ENCODE data around the gene CNKSR3.

The CNKSR3 gene

GRCh38 chr6:154453329-154453728 lies 57.2 kb downstream of the CNKSR3 start:
- DNase-seq (ENCODE audit: low spot score): no peak

- no peak for DNase-seq (ENCODE audit: low spot score)
These were observed 60.0 kb downstream of the CNKSR3 start for GRCh38 chr6:154450498-154450897.

DNA sequence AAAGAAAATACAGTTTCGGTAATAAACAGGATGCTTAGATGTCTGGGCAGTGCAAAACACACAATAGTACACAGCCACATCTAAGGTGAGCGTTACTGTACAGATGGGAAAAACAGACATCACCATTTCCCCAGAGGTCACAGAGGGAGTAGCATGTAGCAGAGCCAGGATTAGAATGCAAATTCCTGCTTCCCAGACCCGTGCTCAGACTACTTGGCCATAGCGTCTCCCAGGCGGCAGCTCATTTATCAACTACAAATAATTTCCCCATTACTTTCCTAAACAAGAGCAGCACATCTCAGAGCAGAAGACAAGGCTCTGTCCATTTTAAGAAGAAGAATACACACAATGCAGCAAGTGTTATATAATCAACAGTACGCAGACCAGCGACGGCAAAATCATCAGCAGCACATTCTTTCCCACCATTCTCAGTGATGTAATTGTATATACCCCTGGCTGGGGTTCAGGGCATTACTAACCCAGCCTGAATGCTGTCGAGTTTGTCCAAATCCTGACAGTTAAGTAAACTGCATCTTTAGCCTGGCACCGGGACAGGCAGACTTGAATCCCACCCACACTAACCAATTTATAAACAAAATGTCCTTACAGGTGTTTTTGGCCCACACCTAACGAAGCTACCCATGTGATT lies 61.9 kb downstream of the CNKSR3 start:
- peak; percentile 77 for DNase-seq (ENCODE audit: low spot score)

DNA sequence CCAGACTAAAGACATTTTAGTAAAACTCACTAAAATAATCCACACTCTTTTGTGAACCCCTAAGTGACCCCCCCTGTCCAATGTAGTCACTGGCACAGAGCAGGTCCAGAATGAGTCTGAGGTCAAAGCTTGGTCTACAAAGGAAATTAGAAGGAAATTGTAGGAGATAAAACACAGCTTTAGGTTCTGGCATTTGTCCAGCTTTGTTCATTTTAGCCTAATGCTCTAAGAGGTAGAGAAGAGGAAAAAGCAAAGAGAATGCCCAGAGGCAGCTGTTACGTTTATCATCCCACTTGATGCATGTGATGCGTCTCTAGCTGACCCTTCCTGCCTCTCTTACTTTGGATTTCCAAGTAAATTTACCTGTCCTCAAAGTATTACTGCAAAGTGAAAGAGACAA lies 62.5 kb downstream of the CNKSR3 start:
- no peak for DNase-seq (ENCODE audit: low spot score)

DNA sequence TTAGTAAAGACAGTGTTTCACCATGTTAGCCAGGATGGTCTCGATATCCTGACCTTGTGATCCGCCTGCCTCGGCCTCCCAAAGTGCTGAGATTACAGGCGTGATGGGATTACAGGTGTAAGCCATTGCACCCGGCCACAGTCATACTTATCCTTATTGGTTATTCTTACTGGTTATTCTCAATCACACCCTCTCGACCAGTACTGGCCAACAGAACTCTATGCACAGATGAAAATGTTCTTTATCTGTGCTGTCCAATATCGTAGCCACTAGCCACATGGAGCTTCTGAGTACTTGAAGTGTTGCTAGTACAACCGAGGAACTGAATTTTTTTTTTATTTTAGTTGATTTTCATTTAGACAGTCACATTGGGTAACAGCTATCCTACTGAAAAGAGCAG lies 63.5 kb downstream of the CNKSR3 start:
- no peak for DNase-seq (ENCODE audit: low spot score)

GRCh38 chr6:154445417-154445816 lies 65.1 kb downstream of the CNKSR3 start:
- DNase-seq (ENCODE audit: low spot score): no peak

GRCh38 chr6:154441995-154442310 lies 68.5 kb downstream of the CNKSR3 start:
- no peak for DNase-seq (ENCODE audit: low spot score)

- no peak for DNase-seq (ENCODE audit: low spot score)
These were observed 70.0 kb downstream of the CNKSR3 start for GRCh38 chr6:154440422-154441043.

- no peak for DNase-seq (ENCODE audit: low spot score)
These were observed 70.5 kb downstream of the CNKSR3 start for GRCh38 chr6:154440022-154440421.

GRCh38 chr6:154438882-154439415 lies 71.5 kb downstream of the CNKSR3 start:
- no peak for DNase-seq (ENCODE audit: low spot score)

DNA sequence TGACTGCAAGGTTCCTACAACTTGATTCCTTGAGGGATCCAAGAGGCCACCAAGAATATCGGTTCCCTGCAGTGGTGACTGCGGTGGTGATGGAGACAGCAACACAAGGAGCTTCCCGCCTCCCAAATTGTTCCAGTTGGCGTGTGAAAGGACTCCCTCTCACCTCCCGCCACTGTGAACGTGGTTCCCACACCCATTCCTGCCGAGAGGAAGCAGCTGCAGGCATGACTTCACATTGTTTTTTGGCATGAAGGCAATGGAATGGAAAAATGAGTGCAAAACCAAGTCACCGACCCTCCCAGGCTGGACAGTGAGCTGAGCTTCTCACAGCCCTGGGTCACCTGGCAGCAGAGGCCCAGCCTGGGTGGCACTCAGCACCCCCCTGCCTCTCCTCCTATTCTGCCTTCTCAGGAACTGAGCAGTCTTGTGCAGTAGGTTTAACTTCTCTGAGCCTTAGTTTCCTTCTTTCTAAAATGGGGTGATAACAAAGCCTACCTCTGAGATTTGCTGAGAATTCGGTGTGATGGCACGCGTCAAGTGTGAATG lies 75.0 kb downstream of the CNKSR3 start:
- DNase-seq (ENCODE audit: low spot score): no peak

DNA sequence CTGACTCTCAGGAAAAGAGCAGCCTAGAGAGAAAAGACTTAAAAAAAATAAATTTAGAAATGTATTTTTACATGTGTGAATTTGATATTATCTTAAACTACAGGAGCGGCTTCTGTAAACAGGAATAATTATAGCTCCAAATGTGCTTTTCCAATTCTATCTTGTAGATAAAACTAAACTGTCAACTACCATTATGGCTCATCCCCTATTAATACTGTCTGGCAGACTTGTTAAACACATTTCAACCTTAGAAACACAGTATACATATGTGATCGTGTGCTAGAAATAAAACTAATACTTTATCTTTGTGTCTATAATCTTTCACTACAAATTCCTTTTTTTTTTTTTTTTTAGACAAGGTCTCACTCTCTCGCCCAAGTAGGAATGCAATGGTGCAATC lies 75.8 kb downstream of the CNKSR3 start:
- DNase-seq (ENCODE audit: low spot score): no peak

- DNase-seq (ENCODE audit: low spot score): no peak
These were observed 76.8 kb downstream of the CNKSR3 start for GRCh38 chr6:154433477-154434241.

GRCh38 chr6:154432533-154433476 lies 77.7 kb downstream of the CNKSR3 start:
- peak; percentile 30 for DNase-seq (ENCODE audit: low spot score)

GRCh38 chr6:154430481-154430919 lies 80.0 kb downstream of the CNKSR3 start:
- no peak for DNase-seq (ENCODE audit: low spot score)

DNA sequence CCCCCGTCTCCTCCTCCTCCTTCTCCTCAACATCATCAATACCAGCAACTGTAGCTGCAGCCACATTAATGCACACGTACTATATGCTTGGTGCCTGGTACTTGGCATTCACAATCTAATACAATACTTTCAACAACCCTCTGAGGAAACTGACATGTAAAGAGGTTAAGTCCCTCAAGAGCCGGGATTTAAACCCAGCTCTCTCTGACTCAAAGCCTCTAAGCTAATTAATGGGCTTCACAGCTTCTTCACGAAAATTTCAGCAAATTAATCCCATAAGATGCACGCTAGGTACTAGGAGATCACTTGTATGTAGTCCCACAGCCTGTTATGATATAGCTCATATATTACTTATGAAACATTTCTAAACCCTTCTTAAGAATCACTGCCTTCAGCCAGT lies 80.8 kb downstream of the CNKSR3 start:
- DNase-seq (ENCODE audit: low spot score): no peak

GRCh38 chr6:154428897-154429296 lies 81.6 kb downstream of the CNKSR3 start:
- no peak for DNase-seq (ENCODE audit: low spot score)

DNA sequence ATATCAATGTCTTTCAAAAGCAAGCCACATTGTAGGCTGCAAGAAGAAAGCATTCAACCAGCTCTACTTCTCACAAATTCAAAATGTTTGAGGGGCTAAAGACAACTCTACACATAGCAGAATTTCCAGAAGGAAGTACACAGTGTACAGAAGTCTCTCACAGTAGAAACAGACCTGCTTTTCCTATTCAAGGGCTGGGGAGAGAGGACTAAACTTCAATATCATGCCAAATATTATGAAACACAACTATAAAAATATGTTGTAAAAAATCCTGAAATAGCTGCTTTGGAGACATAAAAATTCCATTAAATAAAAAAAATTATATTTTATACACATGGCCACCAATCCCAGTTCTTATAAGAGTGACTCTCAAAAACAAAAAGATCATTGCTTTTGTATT lies 83.0 kb downstream of the CNKSR3 start:
- peak; percentile 30 for DNase-seq (ENCODE audit: low spot score)

GRCh38 chr6:154426997-154427396 lies 83.5 kb downstream of the CNKSR3 start:
- DNase-seq (ENCODE audit: low spot score): no peak

DNA sequence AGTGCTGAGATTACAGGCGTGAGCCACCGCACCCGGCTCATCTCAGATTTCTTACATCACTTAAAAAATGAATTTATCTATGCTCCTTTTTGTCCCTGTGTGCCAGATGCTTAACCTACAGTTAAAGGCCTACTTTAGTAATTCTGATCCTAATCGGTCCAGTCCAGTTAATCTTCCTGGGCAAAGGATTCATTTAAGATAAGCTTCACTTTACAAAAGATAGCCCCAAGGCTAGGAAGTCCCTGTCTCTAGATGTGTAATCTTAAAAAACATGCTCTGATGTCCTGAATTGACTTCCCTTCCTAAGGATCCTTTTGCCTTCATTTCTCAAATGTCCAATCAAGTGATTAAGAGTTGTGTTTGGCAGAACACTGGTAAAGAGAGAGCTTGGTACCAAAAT lies 85.5 kb downstream of the CNKSR3 start:
- DNase-seq (ENCODE audit: low spot score): no peak

- DNase-seq (ENCODE audit: low spot score): peak; percentile 27
These were observed 96.3 kb downstream of the CNKSR3 start for GRCh38 chr6:154414021-154414813.

Measured in GM03348 (cell line).